ENCODE results near the gene EPS15. TPM values are rescaled to one million over a fixed set of nuclear protein-coding genes. Genes with fewer than 3 reads are reported as not detected.

EPS15 gene
- total and polyA plus RNA-seq, 2 experiments from 2014 or later: 26.9 to 41.1 TPM

GRCh38 chr1:51311826-51312225 is 207.2 kb downstream of the EPS15 start:
- no peak for DNase-seq
- H3K79me2 ChIP-seq (ENCODE audit: insufficient read depth): no peaks in the 10 kb centered on the region
- no peaks in the 10 kb centered on the region for H3F3A ChIP-seq (ENCODE audit: insufficient read depth)
- H3K9me3 ChIP-seq (ENCODE audit: low read depth): no peaks in the 10 kb centered on the region
- TF ChIP-seq EZH2 (IDR thresholded peaks at IDR 0.05; ENCODE audit: insufficient read depth, poor library complexity, severe bottlenecking) (no peak), EZH2phosphoT487 (IDR thresholded peaks at IDR 0.05; ENCODE audit: insufficient read depth, low read depth) (no peak)
- H3K4me1 ChIP-seq (ENCODE audit: insufficient read depth): peaks cover 15% of the 10 kb centered on the region
- H3K9me2 ChIP-seq (ENCODE audit: insufficient read depth): no peaks in the 10 kb centered on the region
- no peak overlapping the region for H3K4me3 ChIP-seq
- H3K36me3 ChIP-seq (ENCODE audit: low read depth): no peaks in the 10 kb centered on the region
- no peaks in the 10 kb centered on the region for H4K20me1 ChIP-seq (ENCODE audit: insufficient read depth)
- in situ Hi-C loops (cut with MboI): no loop called here
- 93 to 99% methylated on average over 5 of the region's 5 CpGs for WGBS, 2 experiments (ENCODE audit: low coverage in 1 of 2, low lambda C conversion rate in 2 of 2, missing lambda C conversion rate in 2 of 2)
- no peaks in the 10 kb centered on the region for H3K27me3 ChIP-seq (replicated peaks; ENCODE audit: insufficient read depth)
- no peak overlapping the region for H3K9ac ChIP-seq
- no peak overlapping the region for H2AFZ ChIP-seq
- no peak overlapping the region for H3K4me2 ChIP-seq (ENCODE audit: unreplicated experiment)
- H3K27ac ChIP-seq: no peak overlapping the region

- no peak for TF ChIP-seq EZH2 (IDR thresholded peaks at IDR 0.05; ENCODE audit: insufficient read depth, poor library complexity, severe bottlenecking)
- TF ChIP-seq EZH2phosphoT487 (IDR thresholded peaks at IDR 0.05; ENCODE audit: insufficient read depth, low read depth): no peak
- Histone ChIP-seq H3K36me3 (ENCODE audit: low read depth) (no peaks in the 10 kb centered on the region), H3K4me1 (ENCODE audit: insufficient read depth) (peaks cover 15% of the 10 kb centered on the region), H3K27ac (no peak overlapping the region), H3K27me3 (replicated peaks; ENCODE audit: insufficient read depth) (no peaks in the 10 kb centered on the region), H3K9me3 (ENCODE audit: low read depth) (no peaks in the 10 kb centered on the region), H3K4me3 (no peak overlapping the region), H3K79me2 (ENCODE audit: insufficient read depth) (no peaks in the 10 kb centered on the region), H3F3A (ENCODE audit: insufficient read depth) (no peaks in the 10 kb centered on the region), H4K20me1 (ENCODE audit: insufficient read depth) (no peaks in the 10 kb centered on the region), H2AFZ (no peak overlapping the region), H3K9me2 (ENCODE audit: insufficient read depth) (no peaks in the 10 kb centered on the region), H3K4me2 (ENCODE audit: unreplicated experiment) (no peak overlapping the region), H3K9ac (no peak overlapping the region)
- in situ Hi-C loops (cut with MboI): no loop called here
- DNase-seq: peak; percentile 26
- WGBS, 2 experiments (ENCODE audit: low coverage in 1 of 2, low lambda C conversion rate in 2 of 2, missing lambda C conversion rate in 2 of 2): 71 to 77% methylated on average over 15 of the region's 15 CpGs
These were observed 208.0 kb downstream of the EPS15 start for GRCh38 chr1:51310871-51311613.

- Histone ChIP-seq H3K27ac (no peak overlapping the region), H3K27me3 (replicated peaks; ENCODE audit: insufficient read depth) (no peaks in the 10 kb centered on the region), H3K4me1 (ENCODE audit: insufficient read depth) (peaks cover 10% of the 10 kb centered on the region), H3F3A (ENCODE audit: insufficient read depth) (no peaks in the 10 kb centered on the region), H3K36me3 (ENCODE audit: low read depth) (no peaks in the 10 kb centered on the region), H3K79me2 (ENCODE audit: insufficient read depth) (no peaks in the 10 kb centered on the region), H3K9me3 (ENCODE audit: low read depth) (no peaks in the 10 kb centered on the region), H3K9ac (no peak overlapping the region), H3K9me2 (ENCODE audit: insufficient read depth) (no peaks in the 10 kb centered on the region), H3K4me2 (ENCODE audit: unreplicated experiment) (no peak overlapping the region), H2AFZ (no peak overlapping the region), H3K4me3 (no peak overlapping the region), H4K20me1 (ENCODE audit: insufficient read depth) (no peaks in the 10 kb centered on the region)
- in situ Hi-C loops (cut with MboI): no loop called here
- no peak for TF ChIP-seq EZH2phosphoT487 (IDR thresholded peaks at IDR 0.05; ENCODE audit: insufficient read depth, low read depth)
- TF ChIP-seq EZH2 (IDR thresholded peaks at IDR 0.05; ENCODE audit: insufficient read depth, poor library complexity, severe bottlenecking): no peak
- no peak for DNase-seq
- 80 to 86% methylated on average over 8 of the region's 8 CpGs for WGBS, 2 experiments (ENCODE audit: low coverage in 1 of 2, low lambda C conversion rate in 2 of 2, missing lambda C conversion rate in 2 of 2)
These were observed 209.8 kb downstream of the EPS15 start for GRCh38 chr1:51309291-51309690.

- Histone ChIP-seq H3K9ac (no peak overlapping the region), H3F3A (ENCODE audit: insufficient read depth) (no peaks in the 10 kb centered on the region), H2AFZ (no peak overlapping the region), H3K9me2 (ENCODE audit: insufficient read depth) (no peaks in the 10 kb centered on the region), H3K27ac (no peak overlapping the region), H4K20me1 (ENCODE audit: insufficient read depth) (no peaks in the 10 kb centered on the region), H3K27me3 (replicated peaks; ENCODE audit: insufficient read depth) (no peaks in the 10 kb centered on the region), H3K36me3 (ENCODE audit: low read depth) (no peaks in the 10 kb centered on the region), H3K4me1 (ENCODE audit: insufficient read depth) (peaks cover 3% of the 10 kb centered on the region), H3K9me3 (ENCODE audit: low read depth) (no peaks in the 10 kb centered on the region), H3K4me3 (no peak overlapping the region), H3K79me2 (ENCODE audit: insufficient read depth) (no peaks in the 10 kb centered on the region), H3K4me2 (ENCODE audit: unreplicated experiment) (no peak overlapping the region)
- TF ChIP-seq EZH2phosphoT487 (IDR thresholded peaks at IDR 0.05; ENCODE audit: insufficient read depth, low read depth) (no peak), EZH2 (IDR thresholded peaks at IDR 0.05; ENCODE audit: insufficient read depth, poor library complexity, severe bottlenecking) (no peak)
- in situ Hi-C loops (cut with MboI): no loop called here
- DNase-seq: no peak
- WGBS, 2 experiments (ENCODE audit: low coverage in 1 of 2, low lambda C conversion rate in 2 of 2, missing lambda C conversion rate in 2 of 2): 78 to 79% methylated on average over 6 of the region's 6 CpGs
These were observed 210.4 kb downstream of the EPS15 start for GRCh38 chr1:51308636-51309035.

All from GM23248 (cell line).